ENCODE results near the gene HLA-DPA1.
A peak's percentile ranks its signal among the peaks of the same experiment; 100 is the strongest.
"Not testable (repeated sequence)": the region's sequence is repeated elsewhere in the genome, so short reads cannot be mapped to it uniquely, and the experiment has no call there.

HLA-DPA1 gene

DNA sequence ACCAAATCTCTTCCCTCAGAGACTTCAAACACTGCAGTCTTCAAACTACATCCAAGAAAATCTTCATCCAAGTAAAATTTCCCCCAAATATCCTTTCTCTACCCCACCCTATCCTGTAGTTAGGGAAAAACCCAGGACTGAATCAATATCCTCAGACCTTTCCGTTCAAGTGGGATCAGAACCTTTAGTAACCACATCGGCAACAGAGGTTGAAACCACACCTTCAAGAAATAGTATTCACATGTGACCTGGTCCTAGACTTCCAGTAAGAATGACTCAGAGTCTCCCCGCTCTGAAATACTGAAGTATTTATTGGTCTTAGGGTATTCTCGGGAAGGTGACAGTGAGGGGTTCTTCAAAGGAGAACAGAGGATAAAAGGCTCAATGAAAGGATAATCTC, 8.7 kb downstream of the HLA-DPA1 start:
- no peak for DNase-seq (ENCODE audit: low spot score)

DNA sequence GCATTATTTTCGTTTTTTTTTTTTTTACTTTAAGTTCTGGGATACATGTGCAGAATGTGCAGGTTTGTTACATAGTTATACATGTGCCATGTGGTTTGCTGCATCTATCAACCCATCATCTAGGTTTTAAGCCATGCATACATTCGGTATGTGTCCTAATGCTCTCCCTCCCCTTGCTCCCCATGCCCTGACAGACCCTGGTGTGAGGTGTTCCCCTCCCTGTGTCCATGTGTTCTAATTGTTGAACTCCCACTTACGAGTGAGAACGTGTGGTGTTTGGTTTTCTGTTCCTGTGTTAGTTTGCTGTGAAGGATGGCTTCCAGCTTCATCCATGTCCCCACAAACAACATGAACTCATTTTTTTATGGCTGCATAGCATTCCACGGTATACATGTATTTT, 10.0 kb downstream of the HLA-DPA1 start:
- DNase-seq (ENCODE audit: low spot score) = not testable (repeated sequence)

DNA sequence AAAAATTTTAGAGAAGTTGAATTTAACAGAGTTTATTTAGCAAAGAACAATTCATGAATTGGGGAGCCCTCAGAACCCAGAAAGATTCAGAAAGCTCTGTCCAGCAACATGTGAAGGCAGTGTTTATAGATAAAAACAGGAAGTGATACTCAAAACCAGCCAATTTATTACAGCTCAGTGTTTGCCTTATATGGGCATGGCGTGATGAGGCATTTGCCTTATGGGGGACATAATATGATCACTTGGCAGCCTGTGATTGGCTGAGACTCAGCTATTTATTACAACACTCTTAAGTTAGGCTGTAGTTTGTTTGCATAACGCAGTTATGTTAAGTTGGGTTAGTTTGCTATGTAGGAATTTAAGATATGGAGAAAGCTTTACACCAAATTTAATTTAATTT, 11.5 kb downstream of the HLA-DPA1 start:
- no peak for DNase-seq (ENCODE audit: low spot score)

DNA sequence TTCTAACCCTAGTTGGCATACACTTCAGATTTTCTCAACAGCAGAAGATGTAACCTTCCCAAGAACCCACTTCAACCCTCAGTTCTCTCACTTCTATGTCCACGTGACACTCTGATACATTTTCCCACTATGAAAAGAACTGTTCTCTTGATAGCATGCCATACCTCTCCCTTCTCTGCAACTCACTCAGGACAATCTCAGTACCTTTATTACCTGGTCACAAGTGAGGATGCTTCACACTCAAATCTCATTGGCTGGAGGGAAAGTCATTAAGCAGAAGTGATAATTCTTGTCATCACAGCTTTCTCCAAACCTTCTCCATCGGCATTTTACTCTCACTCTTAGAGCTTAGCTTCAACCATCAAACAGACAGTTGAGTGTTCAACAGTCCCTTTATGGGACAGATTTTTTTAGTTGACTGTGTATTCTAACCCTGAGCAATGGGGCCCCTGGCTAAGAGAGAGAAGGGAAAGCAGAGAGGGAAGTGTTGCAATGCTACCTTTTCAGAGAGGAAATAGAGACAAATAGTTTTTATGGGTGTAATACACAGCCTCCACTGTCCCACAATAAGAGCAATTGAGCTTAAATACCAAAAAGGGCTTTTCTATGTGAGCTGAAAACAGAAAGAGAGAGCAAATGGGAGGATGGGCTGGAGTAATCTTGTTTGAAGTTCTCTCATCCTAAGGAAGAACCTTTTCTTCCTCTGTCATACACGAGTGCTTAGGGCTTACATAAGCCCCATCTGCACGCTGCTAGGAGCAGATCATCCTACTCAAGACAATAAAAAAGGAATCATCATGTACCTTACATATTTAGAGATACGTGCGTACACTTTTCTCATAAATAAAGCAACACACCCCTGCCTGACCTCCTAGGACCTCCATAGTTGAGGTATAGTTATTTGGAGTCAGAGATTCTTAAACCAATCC, 16.0 kb downstream of the HLA-DPA1 start:
- no peak for DNase-seq (ENCODE audit: low spot score)

DNA sequence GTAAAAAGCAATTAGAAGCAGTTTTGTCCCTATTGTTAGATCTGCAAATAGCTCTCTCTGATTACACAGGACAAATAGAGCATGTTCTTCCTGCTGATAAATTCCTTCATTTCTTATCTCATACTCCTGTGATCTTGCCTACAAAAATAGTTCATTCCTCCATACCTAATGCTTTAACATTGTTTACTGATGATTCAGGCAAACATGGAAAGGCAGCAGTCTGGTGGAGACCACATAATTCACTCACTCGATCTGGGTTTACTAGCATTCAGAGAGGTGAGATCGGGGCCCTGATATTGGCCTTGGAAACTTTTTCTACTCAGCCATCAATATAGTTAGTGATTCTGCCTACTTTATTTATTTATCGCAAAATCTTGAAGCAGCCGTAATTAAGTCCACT, 20.2 kb downstream of the HLA-DPA1 start:
- no peak for DNase-seq (ENCODE audit: low spot score)

DNA sequence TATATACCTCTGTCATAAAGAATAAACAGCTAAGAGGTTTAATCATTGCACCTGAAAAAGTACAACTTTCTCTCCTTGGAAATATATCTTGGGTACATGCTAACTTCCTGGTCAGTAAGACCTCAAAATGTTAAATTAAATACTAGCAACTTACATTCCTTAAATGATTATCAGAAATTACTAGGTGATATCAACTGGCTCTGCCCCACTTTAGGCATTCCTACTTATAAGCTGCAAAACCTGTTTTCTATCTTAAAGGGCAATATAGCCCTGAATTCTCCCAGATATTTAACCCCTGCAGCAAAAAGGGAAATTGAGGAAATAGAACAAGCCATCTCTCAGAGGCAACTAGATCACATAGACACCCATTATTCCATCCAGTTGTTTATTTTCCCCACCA, 20.8 kb downstream of the HLA-DPA1 start:
- no peak for DNase-seq (ENCODE audit: low spot score)

DNA sequence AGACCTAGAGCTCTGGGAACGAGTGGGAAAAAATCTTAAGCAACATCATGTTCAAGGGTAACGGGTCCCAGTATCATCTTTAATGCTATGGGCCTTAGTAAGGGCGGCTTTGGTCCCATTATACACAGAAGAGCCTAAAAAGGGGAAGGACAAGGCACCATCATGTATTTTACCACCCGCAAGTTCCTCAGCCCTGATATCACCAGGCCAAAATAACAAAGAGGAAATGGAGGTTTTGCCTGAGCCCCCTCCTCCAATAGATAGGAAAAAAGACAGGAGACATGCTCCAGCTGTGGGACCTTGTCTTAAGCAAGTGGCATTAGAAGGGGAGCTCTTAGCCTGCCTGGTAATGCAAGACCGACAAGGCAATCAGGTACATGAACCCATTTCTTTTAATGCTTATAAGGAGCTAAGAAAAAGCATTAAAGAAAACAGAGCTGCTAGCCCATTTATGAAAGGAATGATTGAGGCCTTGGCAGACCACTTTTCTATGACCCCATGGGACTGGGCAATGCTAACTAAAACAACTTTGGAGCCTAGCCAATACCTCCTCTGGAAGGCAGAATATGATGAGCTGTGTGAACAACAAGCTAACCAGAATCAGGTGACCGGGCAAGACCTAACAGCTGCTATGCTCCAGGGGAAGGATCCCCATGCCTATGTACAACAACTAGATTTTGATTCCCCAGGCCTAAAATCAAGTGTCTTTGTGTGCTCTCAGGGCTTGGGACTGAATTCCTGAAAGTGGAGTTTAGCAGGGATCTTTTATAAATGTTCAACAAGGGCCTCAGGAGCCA, 23.2 kb downstream of the HLA-DPA1 start:
- DNase-seq (ENCODE audit: low spot score) = no peak

DNA sequence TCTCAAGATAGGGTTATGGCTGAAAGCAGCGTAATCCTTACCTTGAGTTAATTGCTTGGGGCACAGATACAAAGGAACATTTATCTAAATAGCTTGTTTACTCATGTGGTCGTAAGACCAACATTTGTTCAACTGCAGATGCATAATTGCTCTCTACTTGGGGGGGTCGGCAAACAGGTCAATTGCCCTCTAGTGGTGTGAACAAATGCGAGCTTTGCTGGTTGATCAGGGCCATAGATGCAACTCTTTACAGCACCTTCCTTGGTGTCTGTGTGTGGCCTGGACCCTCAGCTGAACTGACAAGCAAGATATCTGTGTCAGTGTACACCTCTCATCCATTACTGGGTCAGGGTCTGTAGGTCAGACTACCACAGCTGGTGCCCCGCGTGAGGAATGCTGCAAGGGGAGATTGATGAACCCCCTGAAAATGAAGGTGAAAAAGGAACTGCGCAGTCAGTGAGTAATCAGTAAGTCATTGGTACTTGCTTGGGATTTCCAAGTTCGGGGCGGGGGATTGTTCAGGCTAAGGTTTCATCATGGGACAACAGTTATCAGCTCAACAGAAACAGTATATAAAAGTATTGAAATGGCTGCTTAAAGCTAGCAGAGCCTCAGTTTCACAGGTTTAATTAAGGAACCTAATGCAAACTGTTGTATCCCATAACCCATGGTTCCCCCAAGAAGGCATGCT, 24.0 kb downstream of the HLA-DPA1 start:
- DNase-seq (ENCODE audit: low spot score) = no peak

DNA sequence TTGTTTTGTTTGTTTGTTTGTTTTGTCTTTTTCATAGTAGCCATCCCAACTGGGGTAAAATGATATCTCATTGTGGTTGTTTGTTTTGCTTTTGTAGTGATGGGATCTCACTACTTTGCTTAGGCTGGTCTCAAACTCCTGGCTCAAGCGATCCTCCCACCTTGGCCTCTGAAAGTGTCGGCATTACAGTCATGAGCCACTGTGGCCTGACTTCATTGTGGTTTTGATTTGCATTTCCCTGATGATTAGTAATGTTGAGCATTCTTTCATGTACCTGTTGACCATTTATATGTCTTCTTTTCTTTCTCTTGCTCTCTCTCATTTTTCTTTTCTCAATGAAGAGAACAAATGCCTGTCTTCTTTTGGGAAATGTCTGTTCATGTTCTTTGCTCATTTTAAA, 33.3 kb downstream of the HLA-DPA1 start:
- DNase-seq (ENCODE audit: low spot score) = no peak

DNA sequence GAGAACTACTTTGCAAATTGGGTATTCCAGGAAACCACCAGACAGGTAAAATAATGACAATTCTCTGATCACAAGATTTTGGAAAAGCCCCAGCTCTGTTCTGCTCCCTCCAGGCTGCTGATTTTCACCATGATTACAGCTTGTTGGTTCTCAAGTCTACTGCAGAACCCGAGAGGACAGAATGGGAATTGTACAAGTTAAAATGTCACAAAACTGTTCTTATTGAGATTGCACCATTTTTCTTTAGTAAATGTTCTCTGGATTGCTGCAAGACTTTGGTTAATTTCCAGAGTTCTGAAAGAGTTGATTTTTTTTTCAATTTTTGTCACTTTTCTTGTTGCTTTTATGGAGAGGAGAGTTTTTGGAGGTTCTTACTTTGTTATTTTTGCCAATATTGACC, 36.9 kb downstream of the HLA-DPA1 start:
- no peak for DNase-seq (ENCODE audit: low spot score)

DNA sequence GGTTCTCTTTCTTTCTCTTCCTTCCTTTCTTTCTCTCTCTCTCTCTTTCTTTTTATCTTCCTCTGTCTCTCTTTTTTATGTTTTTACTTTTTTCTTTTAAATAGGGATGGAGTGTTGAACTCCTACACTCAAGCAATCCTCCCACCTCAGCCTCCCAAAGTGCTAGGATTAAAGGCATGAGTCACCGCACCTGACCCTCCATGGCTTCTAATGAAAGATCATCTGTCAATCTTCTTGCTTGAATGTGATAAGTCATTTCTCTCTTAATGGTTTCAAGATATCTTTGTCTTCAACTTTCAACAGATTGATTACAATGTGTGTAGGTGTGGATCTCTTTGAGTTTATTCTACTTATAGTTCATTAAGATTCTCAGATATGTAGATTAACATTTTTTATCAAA, 38.9 kb downstream of the HLA-DPA1 start:
- no peak for DNase-seq (ENCODE audit: low spot score)

DNA sequence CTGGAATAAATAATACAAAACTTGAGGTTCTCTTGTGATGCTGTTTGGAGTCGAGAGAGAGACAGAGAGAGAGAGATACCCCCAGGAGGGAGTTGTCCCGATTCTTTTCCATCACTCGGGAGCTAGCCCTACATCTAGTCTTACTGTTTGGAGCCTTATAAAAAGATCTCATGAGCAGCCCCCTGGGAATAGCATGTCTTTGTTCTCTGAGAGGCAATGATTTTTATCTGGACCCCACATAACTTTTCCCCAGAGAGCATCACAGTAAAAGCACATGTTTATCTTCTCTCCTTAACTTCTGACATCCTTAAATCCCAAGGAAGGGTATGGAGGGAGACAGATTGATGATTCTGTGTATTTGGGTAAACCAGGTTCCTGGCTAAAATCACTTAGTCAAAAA, 43.2 kb downstream of the HLA-DPA1 start:
- no peak for DNase-seq (ENCODE audit: low spot score)

DNA sequence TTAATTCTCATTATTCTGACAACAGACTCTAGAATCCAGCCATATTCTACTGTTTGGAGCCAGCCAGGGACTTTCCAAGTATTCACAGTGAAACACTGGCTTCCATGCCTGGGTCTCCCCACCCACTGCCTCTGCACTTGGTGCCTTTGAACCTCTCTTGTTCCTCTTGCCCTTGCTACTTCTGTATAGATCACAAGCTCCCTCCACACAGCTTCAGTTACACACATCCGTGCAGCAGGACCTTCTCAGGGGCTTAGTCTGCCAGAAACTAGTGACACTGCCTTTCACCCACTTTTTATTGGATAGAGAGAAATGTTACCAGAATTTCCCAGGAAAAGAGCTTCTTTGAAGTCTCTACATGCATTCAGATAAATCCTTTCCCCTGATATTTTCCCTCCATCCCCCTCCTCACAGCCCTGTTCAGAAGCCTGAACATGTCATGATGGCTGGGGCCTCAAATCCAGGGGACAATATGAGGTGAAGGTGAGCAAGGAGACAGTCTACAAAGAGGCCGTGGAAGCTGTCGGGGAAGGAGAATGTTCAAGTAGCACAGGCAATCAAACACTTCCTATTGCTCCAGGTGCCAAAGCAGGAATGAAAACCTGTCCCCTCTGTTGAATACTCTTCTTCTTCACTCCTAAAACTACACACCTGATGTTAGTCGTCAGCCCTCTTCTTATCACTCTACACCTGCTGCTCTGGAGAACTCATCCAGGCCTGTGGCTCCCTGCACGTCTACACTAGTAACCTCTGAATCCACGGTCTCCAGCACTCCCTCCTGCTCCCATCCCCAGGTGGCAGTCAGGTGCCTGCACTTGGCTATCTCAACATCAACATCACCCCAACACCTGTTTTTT, 43.9 kb downstream of the HLA-DPA1 start:
- no peak for DNase-seq (ENCODE audit: low spot score)

DNA sequence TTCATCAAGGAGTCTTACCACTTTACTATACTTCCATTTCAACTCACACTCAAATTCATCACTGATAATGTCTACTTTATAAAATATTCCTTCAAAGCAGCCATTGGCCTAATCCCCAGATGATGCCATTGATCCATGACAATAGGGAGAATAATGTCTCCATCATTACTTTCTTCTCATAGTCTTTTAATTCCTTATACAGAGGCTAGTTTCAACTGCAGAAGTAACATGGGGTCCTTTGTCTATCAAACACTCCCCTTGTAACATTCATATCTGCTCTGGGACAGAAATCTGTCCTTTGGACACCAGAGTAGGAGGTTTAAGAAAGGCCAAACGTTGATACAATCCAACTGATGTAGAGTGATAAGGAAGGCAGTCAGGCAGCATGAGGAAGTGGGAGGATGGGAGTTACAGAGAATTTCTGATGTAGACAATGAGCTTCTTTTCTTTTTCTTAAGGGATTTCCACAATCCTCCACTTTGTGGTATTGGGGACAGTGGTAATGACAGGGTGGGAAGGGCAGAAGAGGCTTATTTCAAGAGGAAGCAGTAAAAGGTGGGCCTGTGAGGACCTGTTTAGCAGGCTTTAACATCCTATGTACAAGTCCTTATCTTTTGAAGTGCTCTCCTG, 45.1 kb downstream of the HLA-DPA1 start:
- DNase-seq (ENCODE audit: low spot score) = no peak

DNA sequence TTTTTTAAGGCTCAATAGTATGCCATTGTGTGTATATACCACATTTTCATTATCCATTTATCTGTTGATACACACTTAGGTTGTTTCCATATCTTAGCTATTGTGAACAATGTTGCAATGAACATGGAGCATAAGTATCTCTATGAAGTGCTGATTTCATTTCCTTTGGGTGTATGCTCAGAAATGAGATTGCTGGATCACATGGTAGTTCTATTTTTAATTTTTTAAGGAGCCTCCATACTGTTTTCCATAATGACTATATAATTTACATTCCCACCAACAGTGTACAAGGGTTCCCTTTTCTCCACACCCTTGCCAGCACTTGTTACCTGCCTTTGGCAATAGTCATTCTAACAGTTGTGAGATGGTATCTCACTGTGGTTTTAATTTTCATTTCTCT, 48.9 kb downstream of the HLA-DPA1 start:
- DNase-seq (ENCODE audit: low spot score) = no peak

DNA sequence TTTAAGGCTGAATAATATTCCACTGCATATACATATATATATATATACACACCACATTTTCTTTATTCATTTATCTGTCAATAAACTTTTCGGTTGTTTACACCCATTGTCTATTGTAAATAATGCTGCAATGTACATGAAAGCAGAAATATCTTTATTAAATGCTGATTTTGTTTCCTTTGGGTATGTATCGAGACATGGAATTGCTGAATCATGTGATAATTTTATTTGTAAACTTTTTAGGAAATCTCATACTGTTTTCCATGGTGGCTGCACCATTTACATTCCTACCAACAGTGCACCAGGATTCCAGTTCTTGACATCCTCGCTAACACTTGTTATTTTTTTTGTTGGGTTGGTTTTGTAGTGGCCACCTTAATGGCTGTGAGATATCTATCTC, 49.9 kb downstream of the HLA-DPA1 start:
- no peak for DNase-seq (ENCODE audit: low spot score)

DNA sequence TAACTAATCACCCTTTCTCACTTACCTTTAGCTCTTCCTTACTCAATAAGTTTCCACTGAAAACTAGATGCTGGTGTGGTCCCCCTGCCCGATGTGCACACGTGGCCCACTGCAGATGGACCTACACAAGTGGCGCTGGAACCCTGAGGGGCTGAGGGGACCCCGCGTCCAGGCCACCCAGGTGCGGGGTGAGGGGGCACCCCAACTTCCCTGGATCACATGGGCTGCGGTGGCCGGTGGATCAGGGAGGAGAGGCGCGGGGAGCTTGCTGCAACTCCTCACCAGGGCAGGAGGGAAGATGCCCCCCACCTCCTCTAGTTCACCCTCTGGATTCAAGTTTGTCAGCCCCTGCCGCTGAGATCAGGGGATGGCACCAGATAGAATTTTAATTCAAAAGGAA, 51.5 kb downstream of the HLA-DPA1 start:
- no peak for DNase-seq (ENCODE audit: low spot score)

DNA sequence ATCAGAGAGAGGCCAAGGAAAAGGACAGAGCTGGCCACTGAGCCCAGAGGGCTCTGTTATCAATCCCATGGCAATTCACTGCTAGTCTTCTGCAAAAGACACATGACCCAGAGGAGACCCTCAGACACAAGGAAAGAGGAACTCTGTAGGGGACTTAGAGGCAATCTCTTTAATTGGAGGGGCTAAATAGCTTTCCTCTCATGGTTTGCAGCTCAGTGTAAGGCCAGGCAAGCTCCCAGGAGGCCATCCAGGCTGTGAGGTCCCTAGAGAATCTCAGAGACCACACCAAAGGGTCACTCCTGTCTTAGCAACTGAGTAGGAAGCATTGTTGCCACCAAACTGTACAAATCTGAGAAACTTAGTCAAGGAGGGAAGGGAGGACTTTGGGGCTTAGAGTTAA, 54.1 kb downstream of the HLA-DPA1 start:
- DNase-seq (ENCODE audit: low spot score) = no peak

DNA sequence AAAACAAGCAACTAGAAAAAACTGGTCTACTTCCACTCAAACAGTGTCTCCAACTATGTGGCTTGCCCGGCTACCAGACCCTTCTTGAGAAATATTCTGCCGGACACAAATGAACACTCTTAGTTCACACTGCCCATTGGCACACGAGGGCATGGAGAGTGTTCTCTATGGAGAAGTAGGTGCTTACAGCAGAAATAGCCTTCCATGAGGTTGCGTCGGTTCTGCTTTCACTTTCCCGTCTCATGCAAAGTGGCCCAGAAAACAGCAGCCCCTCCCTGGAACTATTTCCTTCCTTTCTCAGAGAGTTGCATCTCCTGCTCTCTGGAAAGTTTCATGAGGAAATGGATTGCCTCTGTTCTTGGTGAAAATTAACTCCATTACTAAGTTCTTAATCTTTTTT, 54.5 kb downstream of the HLA-DPA1 start:
- no peak for DNase-seq (ENCODE audit: low spot score)

DNA sequence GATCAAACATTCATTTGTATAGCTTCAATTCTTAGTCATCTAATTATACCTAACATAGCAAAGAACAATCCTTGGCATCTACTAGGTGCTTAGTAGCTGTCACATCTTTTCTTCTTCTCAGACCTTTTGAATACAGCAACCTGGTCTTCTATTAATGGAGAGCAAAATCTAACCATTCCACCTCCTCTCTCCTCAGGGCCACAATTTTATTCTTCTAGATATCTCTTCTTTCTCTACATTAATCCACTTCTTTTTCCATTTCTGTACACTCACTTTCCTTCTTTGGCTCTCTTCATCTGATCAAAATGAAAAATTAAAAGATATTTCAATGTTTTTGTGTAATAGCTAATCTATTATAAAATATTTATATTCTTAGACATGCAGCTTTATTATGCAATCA, 55.0 kb downstream of the HLA-DPA1 start:
- peak; percentile 45 for DNase-seq (ENCODE audit: low spot score)

DNA sequence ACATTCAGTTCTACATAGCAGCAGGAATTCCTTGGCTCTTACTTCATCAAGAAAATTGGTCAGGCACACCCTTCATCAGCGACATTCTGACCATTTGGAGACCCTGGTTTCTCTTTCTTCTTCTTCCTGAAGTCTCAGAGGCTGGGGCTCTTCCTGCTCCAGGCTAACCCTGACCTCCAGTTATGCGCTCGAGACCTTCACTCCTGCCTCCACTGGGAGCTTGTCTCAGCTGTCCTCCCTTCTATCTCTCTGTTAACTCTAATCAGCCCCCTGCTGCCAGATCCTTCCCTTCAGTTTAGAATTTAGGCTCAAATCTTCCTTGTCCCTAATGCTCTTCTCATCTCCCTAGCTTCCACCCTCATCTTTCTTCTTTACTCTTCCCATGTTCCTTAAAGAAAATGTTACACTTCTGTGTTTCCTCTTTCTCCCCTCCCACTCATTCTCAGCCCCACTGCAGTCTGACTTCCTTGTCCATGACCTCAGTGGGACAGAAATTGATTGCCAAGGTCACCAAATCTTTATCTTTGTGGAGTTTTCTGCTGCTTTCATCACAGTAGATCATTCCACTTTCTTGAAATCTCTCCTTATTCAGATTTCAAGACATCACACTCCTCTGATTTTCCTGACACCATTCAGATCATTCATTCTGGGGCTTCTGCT, 55.6 kb downstream of the HLA-DPA1 start:
- DNase-seq (ENCODE audit: low spot score) = no peak
